Choroid plexus epithelial cell (primary cell): ENCODE results near the gene NLGN2.

Source experiments
- DNase-seq: peaks from one replicate; pipeline ENCODE4 v3.0.0-alpha.2; 2010; ENCODE audit warnings: low read depth
- H3K4me3 ChIP-seq: 2 replicates; pipeline ENCODE4 v1.5.1; 2011; ENCODE audit warnings: low read depth, mild to moderate bottlenecking, control low read depth, low read length, moderate library complexity
- TF ChIP-seq, protein P1 (sequence below): conservative IDR thresholded peaks from 2 replicates; pipeline ENCODE4 v1.5.1; 2011; ENCODE audit warnings: low read depth, mild to moderate bottlenecking, control low read depth, inconsistent platforms, low read length, moderate library complexity

Gene NLGN2

DNA sequence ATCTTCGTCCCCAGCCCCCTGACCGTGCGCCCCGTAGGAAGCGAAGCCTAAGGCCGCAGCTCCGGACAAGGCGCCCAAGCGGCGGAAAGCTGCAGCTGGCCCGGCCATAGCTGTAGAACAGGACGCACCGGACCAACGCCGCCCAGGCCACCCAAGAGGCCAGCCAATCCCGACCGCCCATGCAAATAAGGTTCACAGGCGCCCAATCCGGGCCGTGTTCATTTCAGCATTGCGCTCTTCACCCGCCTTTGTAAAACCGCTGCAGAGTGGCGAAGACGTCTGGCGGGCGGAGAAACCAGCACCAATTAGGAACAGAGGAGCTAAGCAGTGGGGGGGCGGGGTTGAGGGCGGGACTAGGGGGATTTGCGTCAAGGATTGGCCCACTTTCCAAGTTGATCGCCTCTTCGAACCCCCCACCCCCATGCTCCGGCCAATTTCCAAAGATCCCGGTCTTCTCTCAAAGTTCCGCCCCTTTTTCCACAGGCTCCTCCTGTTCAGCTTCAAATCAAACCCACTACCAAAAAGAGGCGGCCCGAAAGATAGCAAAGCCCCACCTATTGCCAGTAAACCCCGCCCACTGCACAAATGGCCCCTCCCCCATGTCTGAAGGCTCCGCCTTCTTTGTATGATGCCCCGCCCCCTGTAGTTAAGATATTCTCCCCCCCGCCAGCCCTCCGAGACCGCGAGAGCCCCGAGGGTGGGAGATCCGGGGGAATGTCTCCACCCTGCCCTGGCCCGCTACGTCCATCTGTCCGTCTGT lies 3.5 kb upstream of the NLGN2 start, which contains the start of gene TMEM256:
TMEM256 (minus strand) TSS at position 121 of the 760 bp plus-strand sequence; CDS start at position 108, 13 bp downstream.
- H3K4me3 ChIP-seq = peak within 1 kb of the TSS; percentile 69
- TF ChIP-seq, protein P1, sequence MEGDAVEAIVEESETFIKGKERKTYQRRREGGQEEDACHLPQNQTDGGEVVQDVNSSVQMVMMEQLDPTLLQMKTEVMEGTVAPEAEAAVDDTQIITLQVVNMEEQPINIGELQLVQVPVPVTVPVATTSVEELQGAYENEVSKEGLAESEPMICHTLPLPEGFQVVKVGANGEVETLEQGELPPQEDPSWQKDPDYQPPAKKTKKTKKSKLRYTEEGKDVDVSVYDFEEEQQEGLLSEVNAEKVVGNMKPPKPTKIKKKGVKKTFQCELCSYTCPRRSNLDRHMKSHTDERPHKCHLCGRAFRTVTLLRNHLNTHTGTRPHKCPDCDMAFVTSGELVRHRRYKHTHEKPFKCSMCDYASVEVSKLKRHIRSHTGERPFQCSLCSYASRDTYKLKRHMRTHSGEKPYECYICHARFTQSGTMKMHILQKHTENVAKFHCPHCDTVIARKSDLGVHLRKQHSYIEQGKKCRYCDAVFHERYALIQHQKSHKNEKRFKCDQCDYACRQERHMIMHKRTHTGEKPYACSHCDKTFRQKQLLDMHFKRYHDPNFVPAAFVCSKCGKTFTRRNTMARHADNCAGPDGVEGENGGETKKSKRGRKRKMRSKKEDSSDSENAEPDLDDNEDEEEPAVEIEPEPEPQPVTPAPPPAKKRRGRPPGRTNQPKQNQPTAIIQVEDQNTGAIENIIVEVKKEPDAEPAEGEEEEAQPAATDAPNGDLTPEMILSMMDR = no peak
- DNase-seq = peak; percentile 100

DNA sequence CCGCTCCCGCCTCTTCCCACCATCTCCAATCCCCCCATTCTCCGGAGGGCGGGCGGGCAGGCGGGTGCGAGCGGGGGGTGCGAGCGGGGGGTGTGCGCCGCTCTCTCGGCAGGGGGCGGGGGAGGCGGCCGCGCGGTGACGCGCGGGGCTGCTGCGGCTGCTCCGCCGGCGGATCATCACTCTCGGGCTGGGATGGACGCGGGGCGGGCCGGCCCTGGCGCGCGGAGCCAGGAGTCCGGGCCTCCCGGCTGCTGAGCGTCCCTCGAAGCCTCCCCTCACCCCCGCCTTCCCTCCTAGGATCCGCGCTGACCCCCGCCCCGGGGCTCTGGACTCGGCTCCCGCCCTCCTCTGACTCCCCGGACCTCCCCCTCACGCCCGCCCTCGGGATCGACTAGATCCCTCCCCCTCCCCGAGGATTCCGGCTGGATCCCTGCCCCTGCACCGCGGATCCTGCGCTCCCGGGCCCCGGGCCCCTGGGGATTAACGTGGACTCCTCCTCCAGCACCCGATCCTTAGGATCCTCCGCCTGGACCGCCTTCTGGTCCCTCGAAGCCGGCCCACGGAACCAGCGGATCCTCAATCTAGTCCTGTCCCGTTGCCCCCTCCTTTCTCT lies 2.8 kb upstream of the NLGN2 start:
- TF ChIP-seq, protein P1 = no peak
- H3K4me3 ChIP-seq = peak overlapping the region; percentile 69
- no peak for DNase-seq

DNA sequence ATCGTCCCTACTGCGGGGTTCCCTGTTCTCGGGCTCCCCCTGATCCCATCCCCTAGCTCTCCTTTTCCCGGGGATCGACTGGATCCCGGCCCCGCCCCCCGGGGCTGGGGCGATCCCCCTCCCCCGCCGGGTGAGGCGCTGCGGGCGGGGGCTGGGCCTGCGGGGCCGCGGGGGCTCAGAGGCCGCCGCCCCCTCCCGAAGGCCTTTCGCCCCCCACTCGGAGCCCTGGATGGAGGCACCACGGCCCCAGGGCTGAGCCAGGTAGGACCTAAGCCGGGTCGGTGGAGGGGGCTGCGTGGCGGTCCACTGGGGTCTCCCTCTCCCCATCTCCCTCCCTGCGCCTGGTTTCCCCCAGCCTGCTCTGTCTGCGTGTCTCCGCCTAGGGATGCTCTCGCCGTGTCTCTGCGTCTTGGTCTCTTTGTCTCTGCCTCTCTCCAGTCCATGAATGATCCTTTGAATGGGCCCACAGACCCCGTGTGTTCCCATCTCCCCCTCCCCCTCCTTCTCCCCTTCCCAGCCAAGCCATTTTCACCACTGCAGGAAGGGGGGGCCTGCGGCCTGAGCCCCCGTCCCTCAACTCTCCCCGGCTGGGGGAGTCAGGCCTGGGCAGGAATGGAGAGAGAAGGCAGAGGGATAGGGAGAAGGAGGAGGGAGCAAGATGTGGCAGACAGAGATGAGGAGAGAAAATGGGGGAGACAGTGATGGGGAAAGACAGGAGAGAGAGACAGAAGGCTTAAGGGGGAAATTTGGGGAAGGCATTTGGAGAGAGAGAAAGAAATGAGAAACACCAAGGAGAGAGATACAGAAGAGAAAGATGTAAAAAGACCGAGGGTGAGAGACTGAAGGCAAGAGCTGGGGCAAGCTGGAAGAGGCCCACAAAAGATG lies 2.1 kb upstream of the NLGN2 start:
- peak overlapping the region; percentile 69 for H3K4me3 ChIP-seq
- DNase-seq = no peak

DNA sequence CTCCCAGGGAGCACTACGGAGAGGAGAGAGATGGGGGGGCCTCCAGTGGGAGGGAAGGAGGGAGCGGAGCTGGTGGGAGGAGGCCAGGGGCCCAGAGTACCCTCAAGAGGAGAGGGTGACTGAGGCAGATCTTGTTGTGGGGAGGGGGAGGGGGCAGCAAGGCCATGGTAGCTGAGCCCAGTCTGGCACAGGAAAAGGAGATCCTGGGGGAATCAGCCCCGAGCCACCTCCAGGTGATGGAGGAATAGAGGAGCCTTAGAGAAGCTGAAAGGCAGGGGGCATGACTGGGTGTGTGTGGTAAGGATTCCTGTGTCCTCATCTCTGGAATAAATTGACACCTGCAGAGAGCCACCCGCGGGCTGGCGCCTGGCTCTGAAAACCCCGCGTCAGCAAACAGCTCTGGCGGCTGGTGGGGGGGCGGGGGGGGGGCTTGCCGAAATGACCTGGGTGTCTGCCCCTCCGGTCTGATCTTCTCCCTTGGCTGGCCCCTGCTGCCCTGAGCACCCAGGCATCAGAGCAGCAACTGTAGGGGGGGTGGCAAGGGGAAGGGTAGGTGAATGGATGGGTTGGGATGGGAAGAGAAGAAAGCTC lies 1.3 kb upstream of the NLGN2 start:
- TF ChIP-seq, protein P1 = no peak
- peak overlapping the region; percentile 69 for H3K4me3 ChIP-seq

More for the DNA sequence above, 2.1 kb upstream of the NLGN2 start:
- TF ChIP-seq, protein P1 = no peak

DNA sequence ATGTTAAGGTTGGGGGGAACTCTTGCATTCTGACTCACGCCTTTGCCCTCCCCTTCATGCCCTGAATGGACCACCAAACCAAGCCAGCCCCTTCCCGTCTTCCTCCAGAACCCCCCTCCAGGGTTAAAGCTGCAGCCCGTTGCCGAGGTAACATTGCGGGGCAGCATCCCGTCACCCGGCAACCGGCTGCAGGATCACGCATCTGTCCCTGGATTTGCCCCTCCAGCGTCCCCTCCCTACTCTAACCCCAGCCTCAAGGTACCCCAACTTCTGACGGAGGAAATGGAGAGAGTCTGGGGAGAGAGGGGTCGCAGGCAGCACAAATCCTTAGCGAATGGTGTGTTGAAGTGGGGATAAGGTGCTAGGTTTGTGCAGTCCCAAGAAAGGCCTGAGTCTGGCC lies 563 bp upstream of the NLGN2 start:
- TF ChIP-seq, protein P1 = no peak
- no peak overlapping the region for H3K4me3 ChIP-seq
- no peak for DNase-seq

More for the DNA sequence above, 1.3 kb upstream of the NLGN2 start:
- DNase-seq = no peak

DNA sequence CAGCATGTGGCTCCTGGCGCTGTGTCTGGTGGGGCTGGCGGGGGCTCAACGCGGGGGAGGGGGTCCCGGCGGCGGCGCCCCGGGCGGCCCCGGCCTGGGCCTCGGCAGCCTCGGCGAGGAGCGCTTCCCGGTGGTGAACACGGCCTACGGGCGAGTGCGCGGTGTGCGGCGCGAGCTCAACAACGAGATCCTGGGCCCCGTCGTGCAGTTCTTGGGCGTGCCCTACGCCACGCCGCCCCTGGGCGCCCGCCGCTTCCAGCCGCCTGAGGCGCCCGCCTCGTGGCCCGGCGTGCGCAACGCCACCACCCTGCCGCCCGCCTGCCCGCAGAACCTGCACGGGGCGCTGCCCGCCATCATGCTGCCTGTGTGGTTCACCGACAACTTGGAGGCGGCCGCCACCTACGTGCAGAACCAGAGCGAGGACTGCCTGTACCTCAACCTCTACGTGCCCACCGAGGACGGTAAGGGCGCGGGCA lies 645 bp downstream of the NLGN2 start:
- H3K4me3 ChIP-seq = no peak overlapping the region
- TF ChIP-seq, protein P1 = no peak
- no peak for DNase-seq
